Fibroblast of lung (primary cell): ENCODE data around the gene MEIOSIN. TPM values are rescaled to one million over a fixed set of nuclear protein-coding genes. Genes with fewer than 3 reads are reported as not detected.
"Not testable (repeated sequence)": the region's sequence is repeated elsewhere in the genome, so short reads cannot be mapped to it uniquely, and the experiment has no call there.

ENCODE experiments used
- DNase-seq, 2 donors: peaks; one replicate each; pipeline versions ENCODE4 v3.0.0 to v3.0.0-alpha.2; 2010; ENCODE audit warnings: low read depth in 2 of 2
- H2AFZ ChIP-seq: 2 replicates; pipeline ENCODE4 v1.5.1; 2012; ENCODE audit warnings: low read length, control low read depth, inconsistent platforms
- H3K27ac ChIP-seq: 2 replicates; pipeline ENCODE4 v1.5.1; 2011; ENCODE audit warnings: low read length, control low read depth; ENCODE audit not compliant: insufficient read depth
- H3K27me3 ChIP-seq: 2 replicates; pipeline ENCODE4 v1.5.1; 2011; ENCODE audit warnings: mild to moderate bottlenecking, low read length; ENCODE audit not compliant: control insufficient read depth, insufficient read depth
- H3K36me3 ChIP-seq: 2 replicates; pipeline ENCODE4 v1.5.1; 2011; ENCODE audit warnings: low read length; ENCODE audit not compliant: control insufficient read depth, insufficient read depth
- H3K4me1 ChIP-seq: 2 replicates; pipeline ENCODE4 v1.5.1; 2011; ENCODE audit warnings: low read length; ENCODE audit not compliant: control insufficient read depth, insufficient read depth; ENCODE audit errors: extremely low read depth
- H3K4me2 ChIP-seq: 2 replicates; pipeline ENCODE4 v1.5.1; 2011; ENCODE audit warnings: low read length, control low read depth; ENCODE audit not compliant: insufficient read depth; ENCODE audit errors: extremely low read depth
- H3K4me3 ChIP-seq, 4 experiments: fragments of 200-600 bp in 1 of 4; sonication (generic) in 1 of 4; replicated peaks in 1 of 4; 2 replicates each; pipeline ENCODE4 v1.5.1; 2011 to 2016; ENCODE audit warnings: low read length in 4 of 4, low read depth in 3 of 4, mild to moderate bottlenecking in 3 of 4, control low read depth in 2 of 4, inconsistent platforms in 1 of 4, mixed read lengths in 1 of 4; ENCODE audit not compliant: insufficient read depth in 1 of 4; ENCODE audit errors: control extremely low read depth in 1 of 4
- H3K79me2 ChIP-seq: 2 replicates; pipeline ENCODE4 v1.5.1; 2012; ENCODE audit warnings: mild to moderate bottlenecking, low read length, inconsistent platforms; ENCODE audit not compliant: control insufficient read depth, insufficient read depth
- H3K9ac ChIP-seq: 2 replicates; pipeline ENCODE4 v1.5.1; 2011; ENCODE audit warnings: mild to moderate bottlenecking, low read length, control low read depth; ENCODE audit not compliant: insufficient read depth
- H3K9me3 ChIP-seq: 2 replicates; pipeline ENCODE4 v1.5.1; 2012; ENCODE audit warnings: low read depth, low read length; ENCODE audit not compliant: control insufficient read depth, insufficient read depth
- H4K20me1 ChIP-seq: 2 replicates; pipeline ENCODE4 v1.5.1; 2011; ENCODE audit warnings: low read length; ENCODE audit not compliant: control insufficient read depth, insufficient read depth; ENCODE audit errors: extremely low read depth
- EZH2 ChIP-seq: IDR thresholded peaks from 2 replicates; pipeline ENCODE4 v1.5.1; 2012; ENCODE audit warnings: low read length, control low read depth, mild to moderate bottlenecking; ENCODE audit errors: missing control alignments
- polyA plus RNA-seq, 2 donors: library from polyadenylated mRNA; depleted of rRNA in 1 of 2; stranded (reverse) in 1 of 2; unstranded in 1 of 2; fragments of >200 nt; gene quantifications; 2 replicates each; pipeline ENCODE4 v1.2.1, GENCODE V29; 2011 to 2012; ENCODE audit warnings: missing spikeins in 1 of 2
- total RNA-seq: library from RNA; depleted of rRNA; stranded (reverse); fragments of >200 nt; gene quantifications from 2 replicates; pipeline ENCODE4 v1.2.1, GENCODE V29; 2014
- TF ChIP-seq, protein P1 (sequence below), 2 donors: IDR thresholded peaks in 1 of 2; conservative IDR thresholded peaks in 1 of 2; 1 replicate in 1 of 2; 2 replicates in 1 of 2; pipeline ENCODE4 v1.5.1; 2011 to 2012; ENCODE audit warnings: low read length in 2 of 2, control low read depth in 1 of 2, inconsistent platforms in 1 of 2, low read depth in 1 of 2, mild to moderate bottlenecking in 1 of 2

Gene MEIOSIN
- total and polyA plus RNA-seq, 2 donors (not counting 1 experiment from before 2014, with no cell fraction given): not detected

DNA sequence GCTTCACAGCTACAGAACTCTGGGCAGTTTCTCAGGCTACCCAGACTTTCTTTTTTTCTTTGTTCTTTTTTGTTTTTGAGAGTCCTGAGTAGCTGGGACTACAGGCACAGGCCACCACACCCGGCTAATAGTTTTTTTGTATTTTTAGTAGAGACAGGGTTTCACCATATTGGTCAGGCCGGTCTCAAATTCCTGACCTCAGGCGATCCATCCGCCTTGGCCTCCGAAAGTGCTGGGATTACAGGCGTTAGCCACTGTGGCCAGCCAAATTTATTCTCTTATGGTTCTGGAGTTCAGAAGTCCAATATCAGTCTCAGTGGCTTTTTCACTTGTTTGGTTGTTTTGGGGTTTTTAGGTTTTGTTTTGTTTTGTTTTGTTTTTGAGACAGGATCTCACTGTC, 12.4 kb downstream of the MEIOSIN start:
- Histone ChIP-seq H3K36me3 (no peaks in the 10 kb centered on the region), H3K4me2 (no peak overlapping the region), H3K9ac (no peak overlapping the region), H4K20me1 (no peaks in the 10 kb centered on the region), H3K9me3 (no peaks in the 10 kb centered on the region), H3K27ac (no peak overlapping the region), H3K4me1 (no peaks in the 10 kb centered on the region), H2AFZ (no peak overlapping the region), H3K27me3 (peaks cover 15% of the 10 kb centered on the region), H3K4me3 (no peak overlapping the region), H3K79me2 (no peaks in the 10 kb centered on the region)
- TF ChIP-seq, protein P1, sequence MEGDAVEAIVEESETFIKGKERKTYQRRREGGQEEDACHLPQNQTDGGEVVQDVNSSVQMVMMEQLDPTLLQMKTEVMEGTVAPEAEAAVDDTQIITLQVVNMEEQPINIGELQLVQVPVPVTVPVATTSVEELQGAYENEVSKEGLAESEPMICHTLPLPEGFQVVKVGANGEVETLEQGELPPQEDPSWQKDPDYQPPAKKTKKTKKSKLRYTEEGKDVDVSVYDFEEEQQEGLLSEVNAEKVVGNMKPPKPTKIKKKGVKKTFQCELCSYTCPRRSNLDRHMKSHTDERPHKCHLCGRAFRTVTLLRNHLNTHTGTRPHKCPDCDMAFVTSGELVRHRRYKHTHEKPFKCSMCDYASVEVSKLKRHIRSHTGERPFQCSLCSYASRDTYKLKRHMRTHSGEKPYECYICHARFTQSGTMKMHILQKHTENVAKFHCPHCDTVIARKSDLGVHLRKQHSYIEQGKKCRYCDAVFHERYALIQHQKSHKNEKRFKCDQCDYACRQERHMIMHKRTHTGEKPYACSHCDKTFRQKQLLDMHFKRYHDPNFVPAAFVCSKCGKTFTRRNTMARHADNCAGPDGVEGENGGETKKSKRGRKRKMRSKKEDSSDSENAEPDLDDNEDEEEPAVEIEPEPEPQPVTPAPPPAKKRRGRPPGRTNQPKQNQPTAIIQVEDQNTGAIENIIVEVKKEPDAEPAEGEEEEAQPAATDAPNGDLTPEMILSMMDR (conservative IDR thresholded peaks at IDR 0.05 in 1 of 2, IDR thresholded peaks at IDR 0.05 in 1 of 2; ENCODE audit: low read depth in 1 of 2, low read length in 2 of 2): no peak
- no peak for TF ChIP-seq EZH2
- DNase-seq: no peak

DNA sequence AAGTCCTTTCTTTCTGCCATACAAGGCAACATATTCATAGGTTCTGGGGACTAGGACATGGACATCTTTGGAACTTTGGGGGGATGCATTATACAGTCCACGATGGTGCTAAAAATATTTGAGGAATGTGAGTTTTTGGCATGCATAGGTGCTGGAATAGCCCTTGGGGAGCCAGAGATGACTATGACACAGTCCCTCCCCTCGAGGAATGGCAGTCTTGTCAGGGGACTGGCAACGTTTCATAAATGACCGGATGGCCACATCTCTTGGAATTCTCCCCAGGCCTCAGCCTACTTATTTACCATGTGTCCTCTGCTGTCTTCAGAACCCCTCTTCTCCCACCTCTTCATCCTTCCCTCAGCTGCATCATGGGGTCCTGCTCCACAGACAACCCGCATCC, 13.6 kb downstream of the MEIOSIN start:
- Histone ChIP-seq H3K79me2 (no peaks in the 10 kb centered on the region), H3K36me3 (no peaks in the 10 kb centered on the region), H3K9me3 (no peaks in the 10 kb centered on the region), H4K20me1 (no peaks in the 10 kb centered on the region), H3K4me2 (no peak overlapping the region), H3K9ac (no peak overlapping the region), H2AFZ (no peak overlapping the region), H3K4me3 (no peak overlapping the region), H3K27me3 (peaks cover 15% of the 10 kb centered on the region), H3K4me1 (no peaks in the 10 kb centered on the region), H3K27ac (no peak overlapping the region)
- no peak for DNase-seq
- TF ChIP-seq, protein P1 (conservative IDR thresholded peaks at IDR 0.05 in 1 of 2, IDR thresholded peaks at IDR 0.05 in 1 of 2; ENCODE audit: low read depth in 1 of 2, low read length in 2 of 2): no peak
- TF ChIP-seq EZH2: no peak

DNA sequence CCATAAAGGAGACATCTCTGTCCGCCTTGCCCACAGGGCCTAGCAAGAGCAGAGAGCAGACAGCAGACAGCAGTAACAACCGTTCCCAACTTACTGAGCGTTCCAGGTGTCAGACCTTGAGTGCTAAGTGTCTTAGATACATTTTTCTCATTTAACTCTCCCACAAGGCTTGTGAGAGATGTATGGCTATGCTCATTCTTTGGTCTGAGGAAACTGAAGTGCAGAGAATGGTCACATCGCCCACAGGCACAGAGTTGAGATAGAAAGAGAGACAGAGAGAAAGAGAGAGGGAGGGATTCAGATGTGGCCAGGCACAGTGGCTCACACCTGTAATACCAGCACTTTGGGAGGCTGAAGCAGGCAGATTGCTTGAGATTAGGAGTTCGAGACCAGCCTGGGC, 14.3 kb downstream of the MEIOSIN start:
- Histone ChIP-seq H3K79me2 (no peaks in the 10 kb centered on the region), H3K36me3 (no peaks in the 10 kb centered on the region), H3K27ac (no peak overlapping the region), H2AFZ (no peak overlapping the region), H3K4me3 (no peak overlapping the region), H3K27me3 (peaks cover 15% of the 10 kb centered on the region), H3K4me2 (no peak overlapping the region), H4K20me1 (no peaks in the 10 kb centered on the region), H3K4me1 (no peaks in the 10 kb centered on the region), H3K9me3 (no peaks in the 10 kb centered on the region), H3K9ac (no peak overlapping the region)
- no peak for TF ChIP-seq EZH2
- TF ChIP-seq, protein P1 (conservative IDR thresholded peaks at IDR 0.05 in 1 of 2, IDR thresholded peaks at IDR 0.05 in 1 of 2; ENCODE audit: low read depth in 1 of 2, low read length in 2 of 2): no peak
- no peak for DNase-seq

DNA sequence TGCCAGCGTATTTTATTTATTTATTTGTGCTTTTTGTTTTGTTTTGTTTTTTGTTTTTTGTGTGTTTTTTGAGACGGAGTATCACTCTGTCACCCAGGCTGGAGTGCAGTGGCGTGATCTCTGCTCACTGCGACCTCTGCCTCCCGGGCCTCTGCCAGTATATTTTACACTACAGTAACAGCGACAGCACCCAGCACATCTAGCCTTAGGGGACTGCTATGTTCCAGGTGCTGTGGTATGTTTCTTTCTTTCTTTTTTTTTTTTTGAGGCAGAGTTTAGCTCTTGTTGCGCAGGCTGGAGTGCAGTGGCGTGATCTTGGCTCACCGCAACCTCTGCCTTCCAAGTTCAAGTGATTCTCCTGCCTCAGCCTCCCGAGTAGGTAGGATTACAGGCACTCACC, 18.2 kb downstream of the MEIOSIN start:
- not testable (repeated sequence) for H3K4me1 ChIP-seq, H3K36me3 ChIP-seq, H3K79me2 ChIP-seq, H3K4me3 ChIP-seq, H3K4me2 ChIP-seq, DNase-seq, H3K27ac ChIP-seq, H2AFZ ChIP-seq, H3K9ac ChIP-seq, H3K9me3 ChIP-seq, H4K20me1 ChIP-seq, H3K27me3 ChIP-seq
